GDM1 (cell line): ENCODE results near the gene PGAM2.

Source experiments
- DNase-seq: peaks from one replicate; lab custom pipeline; 2025; lab: John Stamatoyannopoulos, UW

Gene PGAM2

DNA sequence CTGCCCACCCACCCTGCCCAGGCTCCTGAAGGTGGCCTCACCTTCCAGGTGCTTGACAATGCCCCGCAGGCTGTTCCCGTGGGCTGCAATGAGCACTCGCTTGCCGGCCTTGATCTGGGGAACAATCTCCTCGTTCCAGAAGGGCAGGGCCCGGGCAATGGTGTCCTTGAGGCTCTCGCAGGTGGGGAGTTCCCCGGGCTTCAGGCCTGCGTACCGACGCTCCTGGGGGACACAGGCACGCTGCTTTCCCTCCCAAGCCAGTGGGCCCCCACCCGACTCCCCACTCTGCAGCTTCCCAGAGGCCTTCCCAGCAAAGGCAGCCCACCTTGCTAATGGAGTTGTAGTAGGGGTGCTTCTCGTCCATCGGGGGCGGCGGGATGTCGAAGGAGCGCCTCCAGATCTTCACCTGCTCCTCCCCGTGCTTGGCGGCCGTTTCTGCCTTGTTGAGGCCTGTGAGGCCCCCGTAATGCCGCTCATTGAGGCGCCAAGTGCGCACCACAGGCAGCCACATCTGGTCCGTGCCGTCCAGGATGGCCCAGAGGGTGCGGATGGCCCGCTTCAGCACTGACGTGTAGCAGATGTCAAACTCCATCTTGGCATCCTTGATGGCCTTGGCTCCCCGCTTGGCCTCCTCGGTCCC is 456 bp downstream of the PGAM2 start:
- DNase-seq: no peak

DNA sequence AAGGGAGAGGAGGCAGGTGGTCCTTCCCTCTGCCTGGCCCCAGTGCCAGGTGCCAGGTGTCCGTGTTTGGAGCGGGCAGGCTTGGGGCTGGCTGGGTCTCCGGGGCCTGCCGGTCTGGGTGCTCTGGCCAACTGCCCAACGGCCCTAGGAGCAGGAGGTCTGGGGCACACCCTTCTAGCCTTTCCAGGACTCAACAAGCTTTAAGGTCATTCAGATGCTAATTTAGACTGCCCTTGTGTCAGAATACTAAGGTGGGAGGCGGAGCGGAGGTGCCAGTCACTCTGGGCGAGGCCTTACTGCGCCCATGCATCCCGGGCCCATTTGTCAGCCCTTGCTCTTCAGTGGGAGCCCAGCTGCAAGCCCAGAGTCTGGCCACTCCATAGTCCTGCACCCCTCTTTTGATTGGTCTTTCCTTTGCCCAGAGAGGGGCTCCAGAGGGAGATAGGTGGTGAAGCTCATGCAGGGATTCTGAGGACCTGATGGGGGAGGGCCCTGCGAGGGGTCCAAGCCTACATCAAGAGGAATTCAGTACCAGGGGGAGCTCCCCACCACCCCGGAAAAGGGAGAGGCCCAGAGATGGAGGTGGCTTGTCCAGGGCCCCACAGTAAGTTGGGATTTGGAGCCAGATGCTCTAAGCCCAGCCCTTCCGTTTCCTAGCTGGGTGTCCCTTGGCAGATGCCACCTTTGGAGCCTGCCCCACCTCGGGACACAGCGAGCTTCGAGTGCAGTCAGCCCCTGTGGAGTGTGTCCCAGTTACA is 1.3 kb downstream of the PGAM2 start:
- DNase-seq: no peak

DNA sequence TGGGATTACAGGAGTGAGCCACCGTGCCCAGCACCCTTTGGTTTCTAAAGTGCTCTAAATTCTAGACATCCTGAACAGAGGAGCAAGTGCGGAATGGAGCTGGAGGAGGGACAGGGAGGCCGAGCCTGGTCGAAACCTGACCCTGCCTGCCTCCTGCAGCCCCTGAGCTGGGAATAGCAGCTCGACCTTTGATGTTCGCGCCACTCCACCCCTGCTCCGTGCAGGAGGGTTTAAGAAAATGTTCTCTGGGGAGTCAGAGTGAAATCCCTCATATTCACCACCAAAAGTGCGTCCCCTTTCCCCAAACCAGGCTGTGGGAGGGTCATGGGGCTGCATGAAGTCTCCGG is 1.8 kb downstream of the PGAM2 start:
- no peak for DNase-seq

DNA sequence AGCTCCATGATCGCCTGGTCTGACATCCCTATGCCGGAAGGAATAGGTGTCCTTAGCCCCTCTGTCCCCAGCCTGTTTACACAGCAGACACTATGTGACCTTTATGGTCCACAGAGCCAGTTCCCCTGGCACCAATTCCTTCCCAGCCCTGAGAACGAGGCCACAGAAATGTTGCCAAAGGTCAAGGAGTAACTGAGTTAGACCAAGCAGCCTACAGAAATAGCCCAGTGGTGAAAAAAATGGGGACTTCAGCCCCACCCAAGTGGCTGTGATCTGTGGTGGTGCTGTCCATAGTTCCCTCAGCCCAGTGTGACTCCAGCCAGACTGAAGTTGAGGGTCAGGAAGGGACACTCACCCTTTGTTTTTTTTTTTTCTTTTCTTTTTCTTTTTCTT is 2.5 kb downstream of the PGAM2 start:
- no peak for DNase-seq

DNA sequence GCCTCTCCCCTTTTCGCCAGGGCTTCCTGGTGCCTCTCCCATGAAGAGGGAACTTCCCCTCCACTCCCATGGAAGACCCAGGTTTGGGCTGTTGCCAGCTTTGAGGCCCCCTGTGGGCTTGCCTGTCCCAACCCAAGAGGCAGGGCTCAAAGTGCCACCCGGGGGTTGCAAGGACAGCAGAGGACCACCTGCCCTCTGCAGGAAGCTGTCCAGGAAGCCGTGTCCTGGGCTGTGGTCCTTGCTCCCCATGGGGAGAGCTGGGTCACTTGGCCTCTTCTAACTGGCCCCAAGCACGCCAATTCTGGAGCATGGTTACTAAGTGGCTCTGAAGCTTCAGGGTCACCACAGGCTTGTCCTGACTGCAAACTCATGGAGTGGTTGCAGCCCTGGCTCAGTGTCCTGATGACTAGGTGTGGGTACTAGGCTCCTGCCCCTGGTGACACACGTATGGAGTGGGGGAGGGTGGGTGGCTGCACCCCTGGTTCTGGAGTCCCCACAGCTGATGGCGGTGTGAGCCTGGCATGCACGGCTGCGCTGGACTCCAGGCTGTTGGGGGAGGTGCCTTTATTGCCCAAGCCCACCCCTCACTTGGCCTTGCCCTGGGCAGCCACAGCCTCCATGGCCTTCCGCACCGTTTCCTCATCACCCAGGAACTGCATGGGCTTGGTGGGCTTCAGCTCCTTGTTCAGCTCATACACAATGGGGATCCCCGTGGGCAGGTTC is 3.0 kb downstream of the PGAM2 start:
- DNase-seq: no peak

DNA sequence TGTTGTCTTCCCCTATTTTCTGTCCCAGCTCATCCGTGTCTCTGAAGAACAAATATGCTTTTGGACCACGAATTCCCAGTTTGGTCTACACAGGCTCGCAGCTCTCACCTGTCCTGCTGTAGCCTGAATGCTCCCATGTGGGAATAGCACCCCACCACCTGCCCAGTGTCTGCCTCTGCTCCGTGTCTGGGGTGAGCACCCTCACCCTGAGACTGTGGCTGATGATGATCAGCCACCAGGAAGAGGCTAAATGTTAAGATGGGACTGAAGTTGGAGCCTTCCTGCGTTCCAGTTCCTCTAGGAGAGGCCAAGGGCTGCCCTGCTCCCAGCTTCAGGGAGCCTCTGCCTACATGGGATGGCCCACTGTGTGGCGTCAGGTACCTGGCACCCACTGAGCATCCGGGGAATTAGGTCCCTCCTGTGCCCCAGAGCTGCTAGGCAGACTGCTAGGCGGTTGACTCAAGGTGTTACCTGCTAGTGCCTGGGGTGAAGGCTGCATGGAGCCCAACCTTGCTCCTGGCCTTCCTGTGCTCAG is 3.7 kb downstream of the PGAM2 start:
- no peak for DNase-seq

DNA sequence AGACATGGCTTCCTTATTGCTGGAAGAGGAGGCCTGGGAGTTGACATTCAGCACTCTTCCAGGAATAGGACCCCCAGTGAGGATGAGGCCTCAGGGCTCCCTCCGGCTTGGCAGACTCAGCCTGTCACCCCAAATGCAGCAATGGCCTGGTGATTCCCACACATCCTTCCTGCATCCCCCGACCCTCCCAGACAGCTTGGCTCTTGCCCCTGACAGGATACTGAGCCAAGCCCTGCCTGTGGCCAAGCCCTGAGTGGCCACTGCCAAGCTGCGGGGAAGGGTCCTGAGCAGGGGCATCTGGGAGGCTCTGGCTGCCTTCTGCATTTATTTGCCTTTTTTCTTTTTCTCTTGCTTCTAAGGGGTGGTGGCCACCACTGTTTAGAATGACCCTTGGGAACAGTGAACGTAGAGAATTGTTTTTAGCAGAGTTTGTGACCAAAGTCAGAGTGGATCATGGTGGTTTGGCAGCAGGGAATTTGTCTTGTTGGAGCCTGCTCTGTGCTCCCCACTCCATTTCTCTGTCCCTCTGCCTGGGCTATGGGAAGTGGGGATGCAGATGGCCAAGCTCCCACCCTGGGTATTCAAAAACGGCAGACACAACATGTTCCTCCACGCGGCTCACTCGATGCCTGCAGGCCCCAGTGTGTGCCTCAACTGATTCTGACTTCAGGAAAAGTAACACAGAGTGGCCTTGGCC is 4.3 kb downstream of the PGAM2 start:
- DNase-seq: no peak

DNA sequence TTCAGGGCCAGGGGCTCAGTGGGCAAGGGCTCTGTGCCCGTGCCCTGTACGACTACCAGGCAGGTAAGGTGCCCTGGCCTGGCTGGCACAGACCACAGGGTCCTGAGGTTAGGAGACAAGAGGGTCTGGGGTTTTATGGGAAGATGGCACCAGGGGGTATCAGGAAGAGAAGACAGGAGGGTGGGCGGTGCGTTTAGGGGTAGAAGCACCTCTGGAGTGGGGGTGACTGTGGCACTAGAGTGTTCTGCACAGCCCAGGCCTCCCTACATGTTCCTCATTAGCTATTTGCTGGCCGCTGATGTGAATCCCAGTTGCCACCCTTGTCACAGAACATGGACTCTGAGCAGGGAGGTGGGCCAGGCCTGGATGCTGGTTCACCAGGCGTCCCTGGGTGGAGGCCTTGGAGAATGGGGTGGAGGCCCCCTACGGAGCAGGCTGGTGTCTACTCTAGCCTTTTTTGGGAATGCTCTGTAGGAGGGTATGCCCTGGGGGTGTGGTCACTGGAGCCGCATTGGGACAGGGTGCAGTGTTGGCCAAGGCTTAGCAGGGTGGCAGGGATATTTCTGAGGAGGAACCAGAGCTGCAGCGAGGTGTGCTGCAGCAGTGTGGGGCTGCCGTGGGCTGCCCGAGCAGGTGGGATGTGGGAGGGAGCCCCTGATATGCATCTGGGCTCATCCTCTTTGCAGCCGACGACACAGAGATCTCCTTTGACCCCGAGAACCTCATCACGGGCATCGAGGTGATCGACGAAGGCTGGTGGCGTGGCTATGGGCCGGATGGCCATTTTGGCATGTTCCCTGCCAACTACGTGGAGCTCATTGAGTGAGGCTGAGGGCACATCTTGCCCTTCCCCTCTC is 5.0 kb downstream of the PGAM2 start:
- DNase-seq: no peak

DNA sequence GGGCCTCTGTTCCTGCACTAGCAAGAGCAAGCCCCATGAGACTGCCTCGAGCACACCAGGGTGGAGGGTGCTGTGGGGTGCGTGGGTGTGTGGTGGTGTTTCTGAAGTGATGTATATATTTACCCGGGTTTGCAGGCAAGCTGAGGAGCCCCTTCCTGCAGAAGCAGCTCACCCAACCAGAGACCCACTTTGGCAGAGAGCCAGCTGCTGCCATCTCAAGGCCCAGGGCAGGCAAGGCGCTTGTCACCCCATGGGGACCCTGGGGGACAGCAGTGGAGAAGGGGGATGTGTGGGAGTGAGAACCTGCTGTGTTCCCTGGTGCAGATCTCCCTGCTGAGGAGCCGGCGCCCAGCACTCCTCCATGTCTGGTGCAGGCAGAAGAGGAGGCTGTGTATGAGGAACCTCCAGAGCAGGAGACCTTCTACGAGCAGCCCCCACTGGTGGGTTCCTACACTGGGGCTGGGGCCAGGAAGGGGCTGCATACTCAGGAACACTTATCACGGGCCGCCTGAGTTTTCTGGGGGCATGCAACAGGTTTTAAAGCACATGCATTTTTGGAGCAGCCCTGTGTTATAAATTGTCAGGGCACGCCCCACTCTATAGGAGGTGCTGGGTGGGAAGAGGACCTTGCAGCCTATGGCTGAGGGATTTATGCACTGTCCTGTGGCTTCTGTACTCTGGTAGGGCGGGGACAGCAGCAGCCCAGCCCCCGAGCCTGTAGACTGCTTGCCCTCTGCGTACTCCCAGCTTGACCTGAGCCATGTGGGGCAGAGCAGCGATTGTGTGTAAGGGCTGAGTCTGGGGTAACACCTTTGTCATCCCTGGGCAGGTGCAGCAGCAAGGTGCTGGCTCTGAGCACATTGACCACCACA is 5.9 kb downstream of the PGAM2 start:
- no peak for DNase-seq

DNA sequence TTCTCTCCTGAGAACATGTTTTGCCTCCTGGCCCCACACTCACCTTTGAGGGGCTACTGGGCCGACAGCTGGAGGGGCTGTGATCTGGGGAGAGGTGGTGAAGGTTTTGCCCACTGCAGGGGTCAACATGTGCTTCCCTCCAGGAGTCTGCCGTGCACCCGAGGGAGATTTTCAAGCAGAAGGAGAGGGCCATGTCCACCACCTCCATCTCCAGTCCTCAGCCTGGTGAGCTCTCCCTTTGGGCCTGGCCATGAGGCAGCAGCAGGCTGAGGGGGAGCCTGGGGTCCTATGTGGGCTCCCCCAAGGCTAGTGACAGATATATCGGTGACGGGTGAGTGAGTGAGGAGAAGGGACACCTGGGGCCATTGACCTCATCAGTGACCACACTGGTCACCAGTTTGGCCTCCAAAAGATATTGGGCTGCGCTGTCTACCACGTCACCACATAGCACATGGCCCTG is 6.6 kb downstream of the PGAM2 start:
- no peak for DNase-seq

DNA sequence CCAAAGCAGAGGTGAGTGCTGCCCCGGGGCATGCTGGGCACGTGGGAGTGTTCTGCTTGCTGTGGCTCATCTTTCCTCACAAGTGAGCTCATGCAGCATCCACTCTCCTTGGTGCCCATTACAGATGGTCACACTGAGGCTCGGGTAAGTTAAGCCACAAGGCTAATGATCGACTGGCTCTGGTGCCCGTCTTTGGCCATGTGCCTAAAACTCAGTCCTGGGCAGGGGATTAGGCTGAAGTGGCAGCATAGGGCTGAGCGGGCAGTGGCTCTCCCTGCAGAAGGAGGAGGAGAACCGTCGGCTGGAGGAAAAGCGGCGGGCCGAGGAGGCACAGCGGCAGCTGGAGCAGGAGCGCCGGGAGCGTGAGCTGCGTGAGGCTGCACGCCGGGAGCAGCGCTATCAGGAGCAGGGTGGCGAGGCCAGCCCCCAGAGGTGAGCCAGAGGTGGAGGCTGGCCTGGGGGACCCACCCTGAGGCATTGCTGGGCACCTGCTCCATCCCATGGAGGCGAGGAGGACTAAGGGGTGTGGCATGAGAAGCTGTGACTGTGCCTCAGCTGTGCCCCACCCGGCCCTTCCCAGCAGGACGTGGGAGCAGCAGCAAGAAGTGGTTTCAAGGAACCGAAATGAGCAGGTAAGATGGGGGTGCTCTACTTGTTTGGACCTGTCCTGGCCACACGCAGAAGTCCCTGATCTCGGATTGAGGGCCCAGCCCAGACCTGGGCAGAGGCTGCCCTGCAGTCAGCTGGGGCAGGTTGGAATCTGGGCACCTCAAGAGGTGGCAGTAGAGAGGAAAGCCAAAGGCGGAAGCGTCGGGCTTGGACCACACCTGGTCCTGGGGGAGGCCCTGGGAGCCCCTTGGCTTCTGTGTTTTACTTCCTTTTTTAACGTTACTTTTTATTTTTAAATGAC is 7.3 kb downstream of the PGAM2 start:
- no peak for DNase-seq

DNA sequence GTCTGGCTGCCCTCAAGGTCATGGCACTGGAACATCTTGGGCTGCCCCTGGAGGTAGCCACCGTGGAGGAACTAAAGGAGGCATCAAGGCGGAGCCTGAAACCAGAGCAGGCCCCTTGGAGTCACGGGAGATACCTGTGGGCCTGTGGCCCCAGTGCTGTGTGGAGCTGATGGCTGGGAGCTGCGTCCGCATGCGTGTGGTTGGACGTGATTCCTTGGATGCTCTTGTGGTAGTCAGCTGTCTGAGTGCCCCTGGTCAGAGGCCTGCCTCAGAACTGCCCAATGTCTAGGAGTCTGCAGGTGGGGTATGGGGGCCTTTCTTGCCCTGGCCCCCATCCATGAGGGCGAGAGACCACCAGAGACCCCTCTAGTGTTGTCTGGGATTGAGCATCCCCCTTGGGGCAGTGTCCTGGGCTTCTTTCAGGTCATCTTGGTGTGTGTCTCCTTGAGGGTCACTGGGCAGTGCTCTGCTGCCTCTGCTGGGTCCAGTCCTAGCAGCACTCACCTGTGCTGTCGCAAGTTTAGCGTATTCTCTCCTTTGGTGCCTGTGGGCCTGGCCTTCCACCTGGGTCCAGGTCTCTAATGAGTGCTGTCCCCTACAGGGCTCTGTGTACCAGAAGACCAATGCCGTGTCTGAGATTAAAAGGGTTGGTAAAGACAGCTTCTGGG is 8.1 kb downstream of the PGAM2 start:
- DNase-seq: no peak

DNA sequence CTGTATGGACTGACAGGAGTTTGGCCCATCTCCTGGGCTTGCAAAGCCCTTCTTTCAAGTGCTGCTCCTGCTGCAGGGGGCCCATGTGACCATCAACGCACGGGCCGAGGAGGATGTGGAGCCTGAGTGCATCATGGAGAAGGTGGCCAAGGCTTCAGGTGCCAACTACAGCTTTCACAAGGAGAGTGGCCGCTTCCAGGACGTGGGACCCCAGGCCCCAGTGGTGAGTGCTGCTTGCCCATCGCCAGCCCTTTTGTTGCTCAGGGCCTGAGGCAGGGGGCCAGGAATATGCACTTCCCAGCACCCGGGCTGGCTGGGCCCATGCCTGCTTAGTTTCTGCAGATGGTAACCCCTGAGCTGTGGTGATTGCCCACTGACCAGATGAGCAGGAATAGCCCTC is 8.7 kb downstream of the PGAM2 start:
- no peak for DNase-seq

DNA sequence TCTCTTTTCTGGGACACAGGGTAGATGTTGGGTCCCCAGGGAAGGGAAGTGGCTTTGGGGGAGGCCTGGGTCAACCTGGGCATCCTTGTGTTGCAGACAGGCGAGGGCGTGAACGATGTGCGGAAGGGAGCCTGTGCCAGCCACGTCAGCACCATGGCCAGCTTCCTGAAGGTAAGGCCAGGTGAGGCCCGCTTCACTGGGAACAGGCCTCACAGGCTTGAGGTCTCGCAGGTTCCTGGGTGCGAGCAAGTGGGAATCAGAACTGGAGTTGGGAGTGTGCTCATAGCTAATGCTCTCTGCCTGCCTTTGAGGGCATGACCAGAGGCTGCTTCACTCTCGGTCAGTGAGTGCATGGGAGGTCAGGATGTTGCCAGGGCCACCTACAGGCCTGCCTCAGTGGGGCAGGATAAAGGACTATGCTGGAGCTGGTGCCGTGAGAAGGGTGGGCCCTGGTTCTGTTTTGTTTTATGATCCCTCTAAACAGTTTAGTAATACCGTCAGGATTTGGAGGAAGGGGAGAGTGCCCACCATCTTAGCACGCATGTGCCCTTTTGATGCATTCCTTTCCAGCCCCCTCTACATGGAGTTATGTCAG is 12.5 kb downstream of the PGAM2 start:
- no peak for DNase-seq

DNA sequence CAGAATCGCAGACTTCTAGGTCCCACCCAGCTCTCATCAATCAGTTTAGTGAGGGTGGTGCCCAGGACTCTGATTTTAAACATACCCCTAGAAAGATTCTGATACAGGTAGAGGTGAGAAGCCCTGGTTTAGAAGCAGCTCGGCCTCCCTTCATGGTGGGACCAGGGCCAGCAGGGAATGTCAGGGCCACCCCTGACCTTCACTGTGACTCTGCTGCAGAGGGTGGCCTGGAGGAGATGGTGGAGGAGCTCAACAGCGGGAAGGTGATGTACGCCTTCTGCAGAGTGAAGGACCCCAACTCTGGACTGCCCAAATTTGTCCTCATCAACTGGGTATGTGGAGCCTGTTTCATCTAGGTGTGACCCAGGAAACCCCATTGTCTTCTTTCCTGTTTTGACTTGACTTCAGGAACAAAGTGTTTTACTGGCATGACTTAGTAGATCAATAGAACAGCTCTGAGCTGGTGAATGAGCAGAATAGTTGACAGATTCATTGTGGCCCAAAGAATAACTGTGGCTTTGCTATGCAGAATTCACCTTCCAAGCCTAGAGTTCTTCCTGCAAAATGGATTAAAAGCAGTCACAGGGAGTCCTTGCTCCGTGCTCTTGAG is 13.7 kb downstream of the PGAM2 start:
- DNase-seq: no peak

DNA sequence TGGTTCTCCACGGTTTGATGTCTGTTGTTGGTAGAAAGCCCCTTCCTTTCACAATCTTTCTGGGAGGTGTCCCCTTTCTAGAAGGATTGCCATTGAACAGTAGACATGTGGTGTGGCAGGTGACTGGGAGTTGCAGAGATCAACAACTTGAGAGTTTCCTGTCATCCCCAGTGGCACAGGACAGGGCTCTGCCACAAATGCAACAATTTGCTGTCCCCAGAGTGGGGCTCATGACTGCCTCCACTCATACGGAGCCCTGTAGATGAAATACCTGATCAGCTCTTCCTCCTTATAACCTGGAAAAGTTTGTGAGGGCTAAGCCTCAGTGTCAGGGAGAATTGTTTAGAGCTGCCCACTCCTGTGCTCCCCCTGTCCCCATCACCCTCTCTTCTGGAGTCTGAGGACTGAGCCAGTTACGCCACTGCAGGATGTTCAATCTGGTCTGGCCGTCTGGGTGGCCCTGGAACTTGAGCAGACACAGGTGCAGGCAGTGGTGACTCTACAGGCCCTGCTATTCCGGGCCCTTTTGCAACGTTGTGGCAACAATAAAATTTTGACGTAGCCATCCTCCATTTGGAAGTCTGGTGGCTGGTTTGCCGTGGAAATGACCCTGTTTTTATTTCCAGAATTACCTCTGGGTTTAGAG is 14.3 kb downstream of the PGAM2 start:
- no peak for DNase-seq

DNA sequence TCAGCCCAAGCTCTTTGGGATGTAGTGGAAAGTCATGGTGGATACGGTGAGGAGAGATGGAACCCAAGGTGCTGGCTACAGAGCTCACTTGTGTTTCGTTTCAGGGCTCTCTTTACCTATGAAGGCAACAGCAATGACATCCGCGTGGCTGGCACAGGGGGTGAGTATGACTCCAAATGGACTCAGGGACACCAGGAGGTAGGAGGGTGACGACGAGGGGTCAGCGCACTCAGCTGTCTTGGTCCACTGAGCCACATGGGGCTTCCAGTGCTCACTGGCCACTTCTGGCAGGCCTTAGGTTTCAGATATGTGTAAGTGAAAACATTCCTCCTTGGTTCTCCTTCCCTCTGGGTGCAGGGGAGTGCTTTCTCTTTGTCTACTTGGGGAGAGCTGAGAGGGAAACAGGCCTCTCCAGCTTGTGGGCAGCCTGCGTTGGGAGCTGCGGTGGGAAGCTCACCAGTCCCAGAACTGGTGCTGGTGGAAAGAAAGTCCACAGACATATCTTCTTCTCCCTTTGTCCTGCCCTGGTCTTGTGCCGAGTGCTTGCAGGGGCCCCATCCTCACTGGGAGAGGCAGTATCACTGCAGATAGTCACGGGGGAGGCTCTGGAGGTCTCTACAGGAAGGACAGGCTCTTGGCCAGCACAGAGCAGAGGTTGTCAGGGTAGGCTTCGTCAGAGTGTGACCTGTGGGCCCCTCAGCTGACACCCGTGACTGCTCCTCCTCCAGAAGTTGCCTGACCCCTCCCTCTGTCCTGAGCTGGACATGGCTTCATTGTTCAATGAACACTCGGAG is 15.0 kb downstream of the PGAM2 start:
- DNase-seq: no peak
